Left hindlimb (tissue), 1 donor: ENCODE data around the gene CIDEA.

Source experiments
- DNase-seq: peaks from one replicate; pipeline ENCODE4 v3.0.0-alpha.2; 2018

The CIDEA gene

GRCh38 chr18:12324991-12325725, 71.0 kb downstream of the CIDEA start:
- no peak for DNase-seq

GRCh38 chr18:12325726-12326245, 71.6 kb downstream of the CIDEA start:
- no peak for DNase-seq

- no peak for DNase-seq
Observed at GRCh38 chr18:12326711-12327460, 72.7 kb downstream of the CIDEA start.
